ENCODE data around the gene MPZL2.

DNA sequence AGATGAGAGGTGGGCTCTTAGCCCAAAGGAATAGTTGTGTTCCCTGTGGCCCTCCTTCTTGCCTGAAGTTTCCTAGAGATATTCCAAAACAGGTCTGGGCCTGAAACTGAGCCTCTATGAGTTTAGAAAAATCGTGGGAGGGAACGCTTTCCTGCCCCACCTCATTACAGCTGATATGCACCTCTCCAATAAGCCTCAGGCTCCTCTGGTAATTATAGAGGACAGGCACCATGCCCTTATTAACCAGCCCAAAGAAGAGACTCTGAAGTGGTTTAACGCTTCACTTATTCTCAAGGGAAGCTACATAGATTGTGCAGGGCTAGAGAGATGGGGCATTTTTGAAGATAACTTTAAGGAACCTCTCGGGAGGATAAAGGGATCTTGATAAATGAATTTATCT is 3.4 kb upstream of the MPZL2 start:
- TF ChIP-seq, protein P1, sequence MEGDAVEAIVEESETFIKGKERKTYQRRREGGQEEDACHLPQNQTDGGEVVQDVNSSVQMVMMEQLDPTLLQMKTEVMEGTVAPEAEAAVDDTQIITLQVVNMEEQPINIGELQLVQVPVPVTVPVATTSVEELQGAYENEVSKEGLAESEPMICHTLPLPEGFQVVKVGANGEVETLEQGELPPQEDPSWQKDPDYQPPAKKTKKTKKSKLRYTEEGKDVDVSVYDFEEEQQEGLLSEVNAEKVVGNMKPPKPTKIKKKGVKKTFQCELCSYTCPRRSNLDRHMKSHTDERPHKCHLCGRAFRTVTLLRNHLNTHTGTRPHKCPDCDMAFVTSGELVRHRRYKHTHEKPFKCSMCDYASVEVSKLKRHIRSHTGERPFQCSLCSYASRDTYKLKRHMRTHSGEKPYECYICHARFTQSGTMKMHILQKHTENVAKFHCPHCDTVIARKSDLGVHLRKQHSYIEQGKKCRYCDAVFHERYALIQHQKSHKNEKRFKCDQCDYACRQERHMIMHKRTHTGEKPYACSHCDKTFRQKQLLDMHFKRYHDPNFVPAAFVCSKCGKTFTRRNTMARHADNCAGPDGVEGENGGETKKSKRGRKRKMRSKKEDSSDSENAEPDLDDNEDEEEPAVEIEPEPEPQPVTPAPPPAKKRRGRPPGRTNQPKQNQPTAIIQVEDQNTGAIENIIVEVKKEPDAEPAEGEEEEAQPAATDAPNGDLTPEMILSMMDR (IDR thresholded peaks at IDR 0.05; ENCODE audit: poor library complexity, severe bottlenecking) = no peak
- TF ChIP-seq, protein P2, sequence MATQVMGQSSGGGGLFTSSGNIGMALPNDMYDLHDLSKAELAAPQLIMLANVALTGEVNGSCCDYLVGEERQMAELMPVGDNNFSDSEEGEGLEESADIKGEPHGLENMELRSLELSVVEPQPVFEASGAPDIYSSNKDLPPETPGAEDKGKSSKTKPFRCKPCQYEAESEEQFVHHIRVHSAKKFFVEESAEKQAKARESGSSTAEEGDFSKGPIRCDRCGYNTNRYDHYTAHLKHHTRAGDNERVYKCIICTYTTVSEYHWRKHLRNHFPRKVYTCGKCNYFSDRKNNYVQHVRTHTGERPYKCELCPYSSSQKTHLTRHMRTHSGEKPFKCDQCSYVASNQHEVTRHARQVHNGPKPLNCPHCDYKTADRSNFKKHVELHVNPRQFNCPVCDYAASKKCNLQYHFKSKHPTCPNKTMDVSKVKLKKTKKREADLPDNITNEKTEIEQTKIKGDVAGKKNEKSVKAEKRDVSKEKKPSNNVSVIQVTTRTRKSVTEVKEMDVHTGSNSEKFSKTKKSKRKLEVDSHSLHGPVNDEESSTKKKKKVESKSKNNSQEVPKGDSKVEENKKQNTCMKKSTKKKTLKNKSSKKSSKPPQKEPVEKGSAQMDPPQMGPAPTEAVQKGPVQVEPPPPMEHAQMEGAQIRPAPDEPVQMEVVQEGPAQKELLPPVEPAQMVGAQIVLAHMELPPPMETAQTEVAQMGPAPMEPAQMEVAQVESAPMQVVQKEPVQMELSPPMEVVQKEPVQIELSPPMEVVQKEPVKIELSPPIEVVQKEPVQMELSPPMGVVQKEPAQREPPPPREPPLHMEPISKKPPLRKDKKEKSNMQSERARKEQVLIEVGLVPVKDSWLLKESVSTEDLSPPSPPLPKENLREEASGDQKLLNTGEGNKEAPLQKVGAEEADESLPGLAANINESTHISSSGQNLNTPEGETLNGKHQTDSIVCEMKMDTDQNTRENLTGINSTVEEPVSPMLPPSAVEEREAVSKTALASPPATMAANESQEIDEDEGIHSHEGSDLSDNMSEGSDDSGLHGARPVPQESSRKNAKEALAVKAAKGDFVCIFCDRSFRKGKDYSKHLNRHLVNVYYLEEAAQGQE (IDR thresholded peaks at IDR 0.05; ENCODE audit: borderline replicate concordance) = no peak
- TF ChIP-seq EZH2 (IDR thresholded peaks at IDR 0.05; ENCODE audit: borderline replicate concordance, insufficient read depth, low read length, poor library complexity, severe bottlenecking) = no peak
- no peak for TF ChIP-seq SMC3 (conservative IDR thresholded peaks at IDR 0.05; ENCODE audit: poor library complexity)
- TF ChIP-seq EP300 (conservative IDR thresholded peaks at IDR 0.05; ENCODE audit: poor library complexity, severe bottlenecking) = no peak
- no peak for TF ChIP-seq POLR2AphosphoS5 (IDR thresholded peaks at IDR 0.05)
- TF ChIP-seq MXI1 (conservative IDR thresholded peaks at IDR 0.05; ENCODE audit: poor library complexity, severe bottlenecking) = no peak
- no peak for TF ChIP-seq RAD21 (conservative IDR thresholded peaks at IDR 0.05)
